HepG2 (cell line): ENCODE results near the gene SIGLEC1. TPM values are rescaled to one million over a fixed set of nuclear protein-coding genes. Genes with fewer than 3 reads are reported as not detected.

ENCODE experiments used
- EEA1 ChIP-seq: sonication (generic); formaldehyde crosslinking; IDR thresholded peaks from 2 replicates; pipeline ENCODE4 v1.5.1; 2020; ENCODE audit warnings: mild to moderate bottlenecking, missing genetic modification reagents, borderline replicate concordance
- ELF1 ChIP-seq: sonication (generic); formaldehyde crosslinking; IDR thresholded peaks from 2 replicates; pipeline ENCODE4 v1.4.0; 2020; ENCODE audit warnings: missing genetic modification reagents
- FLYWCH1 ChIP-seq: sonication (generic); formaldehyde crosslinking; IDR thresholded peaks from 2 replicates; pipeline ENCODE4 v1.8.1; 2023; ENCODE audit warnings: mild to moderate bottlenecking, missing genetic modification reagents
- HNF4A ChIP-seq: sonication (generic); formaldehyde crosslinking; IDR thresholded peaks from 2 replicates; pipeline ENCODE4 v1.4.0; 2020; ENCODE audit warnings: missing genetic modification reagents
- MED8 ChIP-seq: sonication (generic); formaldehyde crosslinking; IDR thresholded peaks from 2 replicates; pipeline ENCODE4 v1.8.1; 2023; ENCODE audit warnings: mild to moderate bottlenecking, missing genetic modification reagents; ENCODE audit not compliant: insufficient replicate concordance
- MEF2D ChIP-seq: sonication (generic); formaldehyde crosslinking; IDR thresholded peaks from 2 replicates; pipeline ENCODE4 v1.5.1; 2020; ENCODE audit warnings: mild to moderate bottlenecking, missing genetic modification reagents
- PHB2 ChIP-seq: fragments of 450-650 bp; IDR thresholded peaks from 2 replicates; pipeline ENCODE4 v1.6.1; 2018; ENCODE audit not compliant: partially characterized antibody
- PHF8 ChIP-seq: sonication (generic); formaldehyde crosslinking; IDR thresholded peaks from 2 replicates; pipeline ENCODE4 v1.5.0; 2020; ENCODE audit warnings: missing genetic modification reagents
- RAD21 ChIP-seq: fragments of 450-650 bp; formaldehyde crosslinking; IDR thresholded peaks from 2 replicates; pipeline ENCODE4 v1.5.0; 2020; ENCODE audit warnings: mild to moderate bottlenecking
- RBAK ChIP-seq: sonication (generic); formaldehyde crosslinking; IDR thresholded peaks from 2 replicates; pipeline ENCODE4 v1.5.1; 2020; ENCODE audit warnings: mild to moderate bottlenecking, missing genetic modification reagents
- SMC3 ChIP-seq: IDR thresholded peaks from 2 replicates; pipeline ENCODE4 v1.6.1; 2011; ENCODE audit warnings: low read length, improper control_type of control experiment
- THAP11 ChIP-seq: IDR thresholded peaks from 2 replicates; pipeline ENCODE4 v1.6.1; 2016; ENCODE audit warnings: missing biosample characterization, missing genetic modification reagents
- ZBTB42 ChIP-seq: sonication (generic); formaldehyde crosslinking; IDR thresholded peaks from 2 replicates; pipeline ENCODE4 v1.5.0; 2020; ENCODE audit warnings: mild to moderate bottlenecking, missing genetic modification reagents
- ZNF205 ChIP-seq: IDR thresholded peaks from 2 replicates; pipeline ENCODE4 v1.6.1; 2018; ENCODE audit warnings: missing biosample characterization, missing genetic modification reagents
- ZNF234 ChIP-seq: sonication (generic); formaldehyde crosslinking; conservative IDR thresholded peaks from 2 replicates; pipeline ENCODE4 v1.5.1; 2020; ENCODE audit warnings: mild to moderate bottlenecking, missing genetic modification reagents
- ZNF251 ChIP-seq: sonication (generic); formaldehyde crosslinking; IDR thresholded peaks from 2 replicates; pipeline ENCODE4 v1.9.0; 2021; ENCODE audit warnings: mild to moderate bottlenecking, missing genetic modification reagents
- ZNF256 ChIP-seq: sonication (generic); formaldehyde crosslinking; conservative IDR thresholded peaks from 2 replicates; pipeline ENCODE4 v1.4.0; 2020; ENCODE audit warnings: missing genetic modification reagents
- ZNF354B ChIP-seq: sonication (generic); formaldehyde crosslinking; IDR thresholded peaks from 2 replicates; pipeline ENCODE4 v1.8.0; 2022; ENCODE audit warnings: mild to moderate bottlenecking, missing genetic modification reagents
- ZNF446 ChIP-seq: sonication (generic); formaldehyde crosslinking; IDR thresholded peaks from 2 replicates; pipeline ENCODE4 v1.5.0; 2020; ENCODE audit warnings: mild to moderate bottlenecking, missing genetic modification reagents
- ZNF605 ChIP-seq: sonication (generic); formaldehyde crosslinking; IDR thresholded peaks from 2 replicates; pipeline ENCODE4 v1.8.0; 2022; ENCODE audit warnings: mild to moderate bottlenecking, missing genetic modification reagents
- ZNF615 ChIP-seq: sonication (generic); formaldehyde crosslinking; IDR thresholded peaks from 2 replicates; pipeline ENCODE4 v1.5.0; 2020; ENCODE audit warnings: mild to moderate bottlenecking, missing genetic modification reagents, borderline replicate concordance
- ZNF83 ChIP-seq: sonication (generic); formaldehyde crosslinking; IDR thresholded peaks from 2 replicates; pipeline ENCODE4 v1.4.0; 2020; ENCODE audit warnings: missing genetic modification reagents, mild to moderate bottlenecking, borderline replicate concordance
- polyA plus RNA-seq, 8 experiments: library from polyadenylated mRNA; depleted of rRNA in 3 of 8; stranded (reverse) in 7 of 8; unstranded in 1 of 8; fragments of >200 nt; fragmentation: Illumina TruSeq in 4 of 8; extraction: Trizol in 4 of 8; gene quantifications; 2 replicates each; pipeline versions ENCODE4 v1.2.1 to v1.2.3, GENCODE V29; 2011 to 2016; ENCODE audit warnings: low read depth in 4 of 8, missing spikeins in 1 of 8, mixed read lengths in 1 of 8; ENCODE audit not compliant: insufficient read depth in 1 of 8
- total RNA-seq, 5 experiments: library from RNA; depleted of rRNA; stranded (reverse); fragments of >200 nt; fragmentation: Illumina TruSeq; extraction: Trizol; gene quantifications; 2 replicates each; pipeline ENCODE4 v1.2.3, GENCODE V29; 2016; ENCODE audit warnings: low read depth in 1 of 5
- TF ChIP-seq, protein P1 (sequence below): sonication (generic); formaldehyde crosslinking; IDR thresholded peaks from 2 replicates; pipeline ENCODE4 v1.5.0; 2020; ENCODE audit warnings: missing genetic modification reagents
- TF ChIP-seq, protein P2 (sequence below): sonication (generic); formaldehyde crosslinking; IDR thresholded peaks from 2 replicates; pipeline ENCODE4 v1.5.1; 2020; ENCODE audit warnings: missing genetic modification reagents, mild to moderate bottlenecking, borderline replicate concordance
- TF ChIP-seq, protein P3 (sequence below): sonication (generic); formaldehyde crosslinking; IDR thresholded peaks from 2 replicates; pipeline ENCODE4 v1.5.1; 2020; ENCODE audit warnings: mild to moderate bottlenecking, missing genetic modification reagents, moderate library complexity

Gene SIGLEC1
- total and polyA plus RNA-seq, 2 of the 13 experiments (the other 11 are each of a cell fraction or from before 2014, with no cell fraction given) = 0.01 TPM; not detected in 1

DNA sequence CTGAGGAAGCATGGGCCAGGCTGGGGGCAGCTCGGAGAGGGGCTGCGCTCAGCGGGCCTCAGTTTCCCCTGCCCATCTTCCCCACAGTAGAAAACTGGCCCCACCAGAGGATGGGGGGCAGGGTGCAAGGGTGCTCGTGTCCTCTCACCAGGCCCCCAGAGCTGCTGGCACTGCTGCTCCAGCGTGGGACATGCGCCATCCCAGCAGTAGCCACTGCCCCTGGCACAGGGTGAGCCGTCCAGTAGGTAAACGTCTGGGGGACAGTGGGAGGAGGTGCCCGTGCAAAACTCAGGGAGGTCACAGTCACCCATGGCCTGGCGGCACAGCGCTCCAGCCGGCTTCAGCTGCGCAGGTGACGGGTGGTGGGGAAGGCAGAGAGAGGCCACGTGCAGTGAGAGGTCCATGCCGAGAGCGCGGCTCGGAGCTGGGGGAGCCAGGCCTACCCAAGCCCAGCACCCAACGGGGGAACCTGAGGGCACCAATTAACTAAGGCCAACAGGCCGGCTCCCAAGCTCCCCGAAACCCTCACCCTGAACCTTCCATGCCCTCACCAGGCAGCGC is 40.3 kb downstream of the SIGLEC1 start (continued):
- no peak for TF ChIP-seq ZNF83 (CRISPR knock-in tag)
- TF ChIP-seq ZNF354B (CRISPR knock-in tag) = no peak
- TF ChIP-seq HNF4A (CRISPR knock-in tag) = no peak
- no peak for TF ChIP-seq SMC3
- no peak for TF ChIP-seq MED8 (CRISPR knock-in tag)
- TF ChIP-seq RBAK = no peak
- no peak for TF ChIP-seq RAD21 (CRISPR knock-in tag)
- no peak for TF ChIP-seq ZNF605 (CRISPR knock-in tag)
- 0 out of 2 replicates have a peak, but pooled peaks have one; percentile 25 for TF ChIP-seq PHF8
- TF ChIP-seq ZNF615 (CRISPR knock-in tag) = no peak
- TF ChIP-seq ZNF205 (CRISPR knock-in tag) = no peak
- no peak for TF ChIP-seq ZNF234 (CRISPR knock-in tag)
- TF ChIP-seq, protein P1, sequence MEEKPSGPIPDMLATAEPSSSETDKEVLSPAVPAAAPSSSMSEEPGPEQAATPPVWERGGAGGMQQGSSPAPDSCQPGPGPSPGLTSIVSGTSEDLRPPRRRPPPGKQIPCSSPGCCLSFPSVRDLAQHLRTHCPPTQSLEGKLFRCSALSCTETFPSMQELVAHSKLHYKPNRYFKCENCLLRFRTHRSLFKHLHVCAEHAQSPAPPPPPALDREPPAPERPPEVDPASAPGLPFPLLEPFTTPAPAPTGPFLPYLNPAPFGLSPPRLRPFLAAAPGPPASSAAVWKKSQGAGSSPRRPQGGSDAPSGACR = no peak
- no peak for TF ChIP-seq MEF2D
- TF ChIP-seq THAP11 (CRISPR knock-in tag) = no peak
- no peak for TF ChIP-seq FLYWCH1 (CRISPR knock-in tag)
- TF ChIP-seq ZNF446 (CRISPR knock-in tag) = no peak
- TF ChIP-seq ZNF256 (CRISPR knock-in tag) = no peak
- TF ChIP-seq, protein P2, sequence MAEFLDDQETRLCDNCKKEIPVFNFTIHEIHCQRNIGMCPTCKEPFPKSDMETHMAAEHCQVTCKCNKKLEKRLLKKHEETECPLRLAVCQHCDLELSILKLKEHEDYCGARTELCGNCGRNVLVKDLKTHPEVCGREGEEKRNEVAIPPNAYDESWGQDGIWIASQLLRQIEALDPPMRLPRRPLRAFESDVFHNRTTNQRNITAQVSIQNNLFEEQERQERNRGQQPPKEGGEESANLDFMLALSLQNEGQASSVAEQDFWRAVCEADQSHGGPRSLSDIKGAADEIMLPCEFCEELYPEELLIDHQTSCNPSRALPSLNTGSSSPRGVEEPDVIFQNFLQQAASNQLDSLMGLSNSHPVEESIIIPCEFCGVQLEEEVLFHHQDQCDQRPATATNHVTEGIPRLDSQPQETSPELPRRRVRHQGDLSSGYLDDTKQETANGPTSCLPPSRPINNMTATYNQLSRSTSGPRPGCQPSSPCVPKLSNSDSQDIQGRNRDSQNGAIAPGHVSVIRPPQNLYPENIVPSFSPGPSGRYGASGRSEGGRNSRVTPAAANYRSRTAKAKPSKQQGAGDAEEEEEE = no peak
- no peak for TF ChIP-seq ZBTB42 (CRISPR knock-in tag)
- 0 out of 2 replicates have a peak, but pooled peaks have one; percentile 35 for TF ChIP-seq EEA1 (CRISPR knock-in tag)
- TF ChIP-seq, protein P3, sequence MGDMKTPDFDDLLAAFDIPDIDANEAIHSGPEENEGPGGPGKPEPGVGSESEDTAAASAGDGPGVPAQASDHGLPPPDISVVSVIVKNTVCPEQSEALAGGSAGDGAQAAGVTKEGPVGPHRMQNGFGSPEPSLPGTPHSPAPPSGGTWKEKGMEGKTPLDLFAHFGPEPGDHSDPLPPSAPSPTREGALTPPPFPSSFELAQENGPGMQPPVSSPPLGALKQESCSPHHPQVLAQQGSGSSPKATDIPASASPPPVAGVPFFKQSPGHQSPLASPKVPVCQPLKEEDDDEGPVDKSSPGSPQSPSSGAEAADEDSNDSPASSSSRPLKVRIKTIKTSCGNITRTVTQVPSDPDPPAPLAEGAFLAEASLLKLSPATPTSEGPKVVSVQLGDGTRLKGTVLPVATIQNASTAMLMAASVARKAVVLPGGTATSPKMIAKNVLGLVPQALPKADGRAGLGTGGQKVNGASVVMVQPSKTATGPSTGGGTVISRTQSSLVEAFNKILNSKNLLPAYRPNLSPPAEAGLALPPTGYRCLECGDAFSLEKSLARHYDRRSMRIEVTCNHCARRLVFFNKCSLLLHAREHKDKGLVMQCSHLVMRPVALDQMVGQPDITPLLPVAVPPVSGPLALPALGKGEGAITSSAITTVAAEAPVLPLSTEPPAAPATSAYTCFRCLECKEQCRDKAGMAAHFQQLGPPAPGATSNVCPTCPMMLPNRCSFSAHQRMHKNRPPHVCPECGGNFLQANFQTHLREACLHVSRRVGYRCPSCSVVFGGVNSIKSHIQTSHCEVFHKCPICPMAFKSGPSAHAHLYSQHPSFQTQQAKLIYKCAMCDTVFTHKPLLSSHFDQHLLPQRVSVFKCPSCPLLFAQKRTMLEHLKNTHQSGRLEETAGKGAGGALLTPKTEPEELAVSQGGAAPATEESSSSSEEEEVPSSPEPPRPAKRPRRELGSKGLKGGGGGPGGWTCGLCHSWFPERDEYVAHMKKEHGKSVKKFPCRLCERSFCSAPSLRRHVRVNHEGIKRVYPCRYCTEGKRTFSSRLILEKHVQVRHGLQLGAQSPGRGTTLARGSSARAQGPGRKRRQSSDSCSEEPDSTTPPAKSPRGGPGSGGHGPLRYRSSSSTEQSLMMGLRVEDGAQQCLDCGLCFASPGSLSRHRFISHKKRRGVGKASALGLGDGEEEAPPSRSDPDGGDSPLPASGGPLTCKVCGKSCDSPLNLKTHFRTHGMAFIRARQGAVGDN = peak; percentile 36; the same call in 1 of the 2 replicates
- no peak for TF ChIP-seq PHB2
- TF ChIP-seq ZNF251 = no peak
- TF ChIP-seq ELF1 (CRISPR knock-in tag) = no peak
